Ishikawa (cell line): ENCODE results near the gene MEGF6.
A peak's percentile ranks its signal among the peaks of the same experiment; 100 is the strongest.

Experiments used
- CEBPB ChIP-seq: IDR thresholded peaks from 2 replicates; pipeline ENCODE4 v1.6.1; 2012
- CREB1 ChIP-seq: IDR thresholded peaks from 2 replicates; pipeline ENCODE4 v1.6.1; 2012; ENCODE audit warnings: low read depth
- EGR1 ChIP-seq: IDR thresholded peaks from 2 replicates; pipeline ENCODE4 v1.6.1; 2012
- EP300 ChIP-seq: IDR thresholded peaks from 2 replicates; pipeline ENCODE4 v1.6.1; 2012; ENCODE audit warnings: borderline replicate concordance
- FOXM1 ChIP-seq: IDR thresholded peaks from 2 replicates; pipeline ENCODE4 v1.6.1; 2012; ENCODE audit warnings: low read depth, borderline replicate concordance
- MAX ChIP-seq: IDR thresholded peaks from 2 replicates; pipeline ENCODE4 v1.6.1; 2012
- NFIC ChIP-seq: IDR thresholded peaks from 2 replicates; pipeline ENCODE4 v1.6.1; 2012
- RAD21 ChIP-seq: IDR thresholded peaks from 2 replicates; pipeline ENCODE4 v1.6.1; 2012; ENCODE audit warnings: low read depth
- REST ChIP-seq: IDR thresholded peaks from 2 replicates; pipeline ENCODE4 v1.6.1; 2012; ENCODE audit warnings: low read depth, mild to moderate bottlenecking
- TAF1 ChIP-seq: IDR thresholded peaks from 2 replicates; pipeline ENCODE4 v1.6.1; 2012; ENCODE audit warnings: low read depth, mild to moderate bottlenecking
- TCF12 ChIP-seq: IDR thresholded peaks from 2 replicates; pipeline ENCODE4 v1.6.1; 2012; ENCODE audit warnings: low read depth
- TEAD4 ChIP-seq: IDR thresholded peaks from 2 replicates; pipeline ENCODE4 v1.6.1; 2012
- USF1 ChIP-seq: IDR thresholded peaks from 2 replicates; pipeline ENCODE4 v1.6.1; 2012
- ZBTB7A ChIP-seq: IDR thresholded peaks from 2 replicates; pipeline ENCODE4 v1.6.1; 2012; ENCODE audit warnings: low read depth

MEGF6 gene

GRCh38 chr1:3627515-3628253 lies 16.4 kb upstream of the MEGF6 start:
- TF ChIP-seq TCF12 (no peak), CREB1 (no peak)

GRCh38 chr1:3626025-3626424 lies 14.7 kb upstream of the MEGF6 start:
- TF ChIP-seq ZBTB7A (no peak), REST (no peak), TAF1 (no peak)

- TF ChIP-seq RAD21: no peak
- peak; percentile 27; the same call in 1 of the 2 replicates for TF ChIP-seq MAX
- TF ChIP-seq ZBTB7A: 0 out of 2 replicates have a peak, but pooled peaks have one; percentile 46
- TF ChIP-seq TEAD4: no peak
These were observed 14.0 kb upstream of the MEGF6 start for GRCh38 chr1:3625151-3625907.

- TF ChIP-seq CREB1: peak; percentile 65; the same call in 1 of the 2 replicates
- peak; percentile 87 for TF ChIP-seq ZBTB7A
- TF ChIP-seq EGR1: no peak
- no peak for TF ChIP-seq EP300
- TF ChIP-seq FOXM1: no peak
- no peak for TF ChIP-seq TEAD4
- peak; percentile 73 for TF ChIP-seq MAX
- peak; percentile 16; the same call in 1 of the 2 replicates for TF ChIP-seq TCF12
- TF ChIP-seq CEBPB: no peak
- no peak for TF ChIP-seq NFIC
- TF ChIP-seq USF1: peak; percentile 89
These were observed 13.2 kb upstream of the MEGF6 start, which contains the start of gene TPRG1L for GRCh38 chr1:3624200-3625136. TSS of gene TPRG1L (plus strand) at chr1:3625015. CDS start at chr1:3625073, 58 bp downstream.

- TF ChIP-seq RAD21: no peak
- no peak for TF ChIP-seq FOXM1
- TF ChIP-seq TAF1: no peak
- TF ChIP-seq MAX: no peak
- no peak for TF ChIP-seq CREB1
- no peak for TF ChIP-seq CEBPB
- no peak for TF ChIP-seq ZBTB7A
- no peak for TF ChIP-seq REST
- TF ChIP-seq EGR1: no peak
- TF ChIP-seq TEAD4: no peak
- no peak for TF ChIP-seq EP300
- no peak for TF ChIP-seq TCF12
- TF ChIP-seq NFIC: no peak
These were observed 12.3 kb upstream of the MEGF6 start for GRCh38 chr1:3623441-3624199.
